Measurements from ENCODE around the gene MLH1.

The MLH1 gene

GRCh38 chr3:37087870-37088269, 94.6 kb downstream of the MLH1 start:
- no peak for DNase-seq (ENCODE audit: low read depth in 4 of 4, low spot score in 1 of 4)

DNA sequence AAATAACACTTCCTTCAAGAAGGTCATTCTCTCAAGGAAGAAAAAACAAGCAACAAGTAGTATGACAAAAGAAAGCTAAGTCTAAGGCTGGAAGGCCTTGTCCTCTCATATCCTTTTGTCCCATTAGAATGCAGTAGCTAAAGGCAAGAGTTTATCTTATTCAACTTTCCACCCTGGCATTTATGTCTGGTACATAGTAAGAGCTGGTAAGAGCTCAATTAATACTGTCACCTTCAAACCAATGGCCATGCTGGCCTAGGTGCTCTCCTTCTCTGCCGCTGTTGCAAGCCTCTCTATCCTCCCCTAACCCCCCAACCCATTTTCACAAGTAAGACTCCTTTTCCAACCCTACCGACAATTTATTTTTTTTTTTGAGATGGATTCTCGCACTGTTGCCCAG, 99.2 kb downstream of the MLH1 start:
- DNase-seq (ENCODE audit: low read depth in 4 of 4, low spot score in 1 of 4) = no peak

DNA sequence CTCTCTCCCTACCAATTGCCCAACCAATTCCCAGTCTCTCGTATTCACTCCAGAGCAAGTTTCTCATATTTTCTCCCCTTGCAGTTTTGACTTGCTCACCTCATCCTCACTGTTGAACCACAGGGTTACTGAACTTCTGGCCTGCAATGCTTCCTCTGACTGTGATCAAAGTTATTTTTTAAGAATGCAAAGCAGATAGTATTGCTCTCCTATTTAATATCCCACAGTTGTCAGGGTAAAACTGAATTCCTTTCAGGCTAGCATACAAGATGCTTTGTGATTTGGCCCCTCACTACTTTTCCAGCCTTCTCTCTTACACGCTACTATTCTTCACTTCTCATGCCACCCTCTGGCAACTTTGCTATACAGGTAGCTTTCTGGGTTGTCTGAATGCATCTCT, 100.2 kb downstream of the MLH1 start:
- no peak for DNase-seq (ENCODE audit: low read depth in 4 of 4, low spot score in 1 of 4)

- no peak for DNase-seq (ENCODE audit: low read depth in 4 of 4, low spot score in 1 of 4)
Observed at GRCh38 chr3:37094636-37095035, 101.3 kb downstream of the MLH1 start.

DNA sequence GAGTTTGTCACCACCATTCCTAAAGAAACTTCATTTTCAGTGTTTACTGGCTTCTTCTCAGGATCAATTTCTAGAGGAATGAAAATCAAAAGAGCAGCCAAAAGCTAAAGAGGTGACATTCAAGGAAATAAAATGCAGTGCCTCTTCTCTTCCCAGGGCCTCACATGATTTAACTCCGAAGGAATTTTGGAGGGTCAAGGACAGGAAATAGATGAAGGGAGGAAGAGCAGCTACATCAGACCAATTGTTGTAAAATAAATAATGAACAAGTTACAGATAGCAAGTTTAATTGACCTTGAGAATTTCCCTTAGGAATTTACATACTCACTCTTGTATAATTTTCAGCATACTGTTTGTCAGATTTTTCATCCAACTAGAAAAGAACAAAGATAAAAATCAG, 103.0 kb downstream of the MLH1 start:
- DNase-seq (ENCODE audit: low read depth in 4 of 4, low spot score in 1 of 4) = no peak

- no peak for DNase-seq (ENCODE audit: low read depth in 4 of 4, low spot score in 1 of 4)
Observed at GRCh38 chr3:37096975-37097374, 103.7 kb downstream of the MLH1 start.

GRCh38 chr3:37097776-37098175, 104.5 kb downstream of the MLH1 start:
- DNase-seq (ENCODE audit: low read depth in 4 of 4, low spot score in 1 of 4) = no peak

DNA sequence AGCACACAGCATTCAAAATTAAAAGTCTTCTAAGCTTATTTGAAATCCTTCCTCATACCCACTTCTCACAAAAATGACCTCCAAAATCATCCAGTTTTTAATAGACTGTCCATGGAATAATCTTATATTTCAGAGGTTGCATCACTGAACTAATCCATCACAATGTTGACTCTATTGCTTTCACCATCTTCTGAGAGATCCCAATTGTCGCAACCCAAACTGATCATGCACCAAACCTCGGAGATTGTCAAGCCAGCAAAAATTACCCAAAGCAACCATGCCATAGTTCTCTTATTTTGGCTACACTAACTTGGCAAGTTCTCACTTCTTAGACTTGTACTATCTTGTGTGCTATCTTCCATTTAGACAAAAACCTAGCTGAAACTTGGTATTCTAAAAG, 105.6 kb downstream of the MLH1 start:
- DNase-seq (ENCODE audit: low read depth in 4 of 4, low spot score in 1 of 4) = no peak

DNA sequence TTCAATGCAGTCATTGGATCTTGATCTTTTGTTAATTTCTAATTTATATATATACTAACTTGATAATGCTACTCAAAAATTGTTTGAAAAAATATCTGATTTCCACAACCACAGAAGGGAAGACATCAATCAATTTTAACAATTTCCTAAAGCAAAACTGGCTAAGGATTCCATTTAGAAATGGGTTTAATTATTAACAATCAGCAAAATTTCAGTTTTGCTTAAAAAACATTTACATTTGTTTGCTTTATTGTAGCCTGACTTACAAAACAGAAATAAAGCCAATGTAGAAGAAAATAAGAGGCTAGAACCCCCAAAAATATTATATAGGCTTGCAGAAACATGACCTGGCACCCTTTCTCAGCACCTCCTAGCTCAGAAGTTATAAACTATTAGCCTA, 106.2 kb downstream of the MLH1 start:
- DNase-seq (ENCODE audit: low read depth in 4 of 4, low spot score in 1 of 4) = no peak

GRCh38 chr3:37100411-37100810, 107.1 kb downstream of the MLH1 start:
- DNase-seq (ENCODE audit: low read depth in 4 of 4, low spot score in 1 of 4) = no peak

Data from stimulated activated CD4-positive, alpha-beta T cell treated with anti-CD3 and anti-CD28 coated beads, Interleukin-1b, Interleukin-23, amount 100 ng/mL, for 24 hours (primary cell).